ENCODE measurements around the gene COL4A6.

The COL4A6 gene

DNA sequence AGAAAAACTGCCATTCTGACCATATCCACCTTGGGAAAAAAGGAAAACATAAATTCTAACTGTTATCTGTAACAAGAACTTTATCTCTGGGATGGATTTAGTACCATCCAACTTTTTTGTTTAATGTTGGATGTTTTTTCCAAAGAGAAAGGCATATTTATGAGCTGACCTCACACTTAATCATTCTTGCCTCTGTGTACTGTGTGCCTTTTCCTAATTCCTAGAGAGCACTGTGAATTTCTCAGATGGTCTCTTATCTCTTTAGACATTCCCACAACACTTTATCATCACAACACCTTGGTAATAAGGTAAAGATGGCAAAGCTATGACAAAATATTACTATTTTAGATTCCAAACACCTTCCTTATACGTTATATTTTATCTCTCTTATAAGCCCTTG, 126.2 kb downstream of the COL4A6 start:
- no peak for ATAC-seq
- TF ChIP-seq BACH2 (CRISPR knock-in tag; IDR thresholded peaks at IDR 0.05; ENCODE audit: borderline replicate concordance) (no peak), ESRRG (CRISPR knock-in tag; IDR thresholded peaks at IDR 0.05) (no peak), ZNF70 (CRISPR knock-in tag; IDR thresholded peaks at IDR 0.05) (no peak), ARNTL (CRISPR knock-in tag; IDR thresholded peaks at IDR 0.05; ENCODE audit: borderline replicate concordance, low read depth) (no peak), SNAI2 (CRISPR knock-in tag; IDR thresholded peaks at IDR 0.05) (no peak), ZNF565 (CRISPR knock-in tag; conservative IDR thresholded peaks at IDR 0.05; ENCODE audit: low read depth) (no peak), GLIS3 (CRISPR knock-in tag; IDR thresholded peaks at IDR 0.05) (no peak)
- TF ChIP-seq, protein P1, sequence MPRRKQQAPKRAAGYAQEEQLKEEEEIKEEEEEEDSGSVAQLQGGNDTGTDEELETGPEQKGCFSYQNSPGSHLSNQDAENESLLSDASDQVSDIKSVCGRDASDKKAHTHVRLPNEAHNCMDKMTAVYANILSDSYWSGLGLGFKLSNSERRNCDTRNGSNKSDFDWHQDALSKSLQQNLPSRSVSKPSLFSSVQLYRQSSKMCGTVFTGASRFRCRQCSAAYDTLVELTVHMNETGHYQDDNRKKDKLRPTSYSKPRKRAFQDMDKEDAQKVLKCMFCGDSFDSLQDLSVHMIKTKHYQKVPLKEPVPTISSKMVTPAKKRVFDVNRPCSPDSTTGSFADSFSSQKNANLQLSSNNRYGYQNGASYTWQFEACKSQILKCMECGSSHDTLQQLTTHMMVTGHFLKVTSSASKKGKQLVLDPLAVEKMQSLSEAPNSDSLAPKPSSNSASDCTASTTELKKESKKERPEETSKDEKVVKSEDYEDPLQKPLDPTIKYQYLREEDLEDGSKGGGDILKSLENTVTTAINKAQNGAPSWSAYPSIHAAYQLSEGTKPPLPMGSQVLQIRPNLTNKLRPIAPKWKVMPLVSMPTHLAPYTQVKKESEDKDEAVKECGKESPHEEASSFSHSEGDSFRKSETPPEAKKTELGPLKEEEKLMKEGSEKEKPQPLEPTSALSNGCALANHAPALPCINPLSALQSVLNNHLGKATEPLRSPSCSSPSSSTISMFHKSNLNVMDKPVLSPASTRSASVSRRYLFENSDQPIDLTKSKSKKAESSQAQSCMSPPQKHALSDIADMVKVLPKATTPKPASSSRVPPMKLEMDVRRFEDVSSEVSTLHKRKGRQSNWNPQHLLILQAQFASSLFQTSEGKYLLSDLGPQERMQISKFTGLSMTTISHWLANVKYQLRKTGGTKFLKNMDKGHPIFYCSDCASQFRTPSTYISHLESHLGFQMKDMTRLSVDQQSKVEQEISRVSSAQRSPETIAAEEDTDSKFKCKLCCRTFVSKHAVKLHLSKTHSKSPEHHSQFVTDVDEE (CRISPR knock-in tag; IDR thresholded peaks at IDR 0.05), result no peak
- TF ChIP-seq, protein P2, sequence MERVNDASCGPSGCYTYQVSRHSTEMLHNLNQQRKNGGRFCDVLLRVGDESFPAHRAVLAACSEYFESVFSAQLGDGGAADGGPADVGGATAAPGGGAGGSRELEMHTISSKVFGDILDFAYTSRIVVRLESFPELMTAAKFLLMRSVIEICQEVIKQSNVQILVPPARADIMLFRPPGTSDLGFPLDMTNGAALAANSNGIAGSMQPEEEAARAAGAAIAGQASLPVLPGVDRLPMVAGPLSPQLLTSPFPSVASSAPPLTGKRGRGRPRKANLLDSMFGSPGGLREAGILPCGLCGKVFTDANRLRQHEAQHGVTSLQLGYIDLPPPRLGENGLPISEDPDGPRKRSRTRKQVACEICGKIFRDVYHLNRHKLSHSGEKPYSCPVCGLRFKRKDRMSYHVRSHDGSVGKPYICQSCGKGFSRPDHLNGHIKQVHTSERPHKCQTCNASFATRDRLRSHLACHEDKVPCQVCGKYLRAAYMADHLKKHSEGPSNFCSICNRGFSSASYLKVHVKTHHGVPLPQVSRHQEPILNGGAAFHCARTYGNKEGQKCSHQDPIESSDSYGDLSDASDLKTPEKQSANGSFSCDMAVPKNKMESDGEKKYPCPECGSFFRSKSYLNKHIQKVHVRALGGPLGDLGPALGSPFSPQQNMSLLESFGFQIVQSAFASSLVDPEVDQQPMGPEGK (CRISPR knock-in tag; IDR thresholded peaks at IDR 0.05; ENCODE audit: borderline replicate concordance), result no peak
- TF ChIP-seq, protein P3, sequence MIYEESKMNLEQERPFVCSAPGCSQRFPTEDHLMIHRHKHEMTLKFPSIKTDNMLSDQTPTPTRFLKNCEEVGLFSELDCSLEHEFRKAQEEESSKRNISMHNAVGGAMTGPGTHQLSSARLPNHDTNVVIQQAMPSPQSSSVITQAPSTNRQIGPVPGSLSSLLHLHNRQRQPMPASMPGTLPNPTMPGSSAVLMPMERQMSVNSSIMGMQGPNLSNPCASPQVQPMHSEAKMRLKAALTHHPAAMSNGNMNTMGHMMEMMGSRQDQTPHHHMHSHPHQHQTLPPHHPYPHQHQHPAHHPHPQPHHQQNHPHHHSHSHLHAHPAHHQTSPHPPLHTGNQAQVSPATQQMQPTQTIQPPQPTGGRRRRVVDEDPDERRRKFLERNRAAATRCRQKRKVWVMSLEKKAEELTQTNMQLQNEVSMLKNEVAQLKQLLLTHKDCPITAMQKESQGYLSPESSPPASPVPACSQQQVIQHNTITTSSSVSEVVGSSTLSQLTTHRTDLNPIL (CRISPR knock-in tag; IDR thresholded peaks at IDR 0.05; ENCODE audit: low read depth), result no peak

DNA sequence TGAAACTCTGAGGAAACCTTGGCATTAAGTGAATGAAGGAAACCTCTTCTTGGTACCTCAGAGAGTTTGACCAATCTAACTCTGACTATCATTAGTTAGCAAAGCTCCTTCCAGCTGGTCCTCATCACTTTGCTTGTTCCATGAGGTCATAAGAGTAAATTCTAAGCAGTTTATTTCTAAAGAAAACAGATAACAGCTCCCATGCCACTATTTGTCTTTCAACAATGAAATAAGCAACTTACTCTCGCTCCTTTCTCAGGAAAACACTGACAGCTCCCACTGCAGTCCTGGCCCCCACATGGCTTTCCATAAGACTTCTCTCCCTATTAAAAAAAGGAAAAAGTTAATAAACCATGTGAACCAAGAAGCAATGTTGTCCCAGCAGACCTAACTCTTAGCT, 127.7 kb downstream of the COL4A6 start:
- ATAC-seq, result no peak
- TF ChIP-seq ZNF70 (CRISPR knock-in tag; IDR thresholded peaks at IDR 0.05), result no peak
- no peak for TF ChIP-seq ZFP30 (CRISPR knock-in tag; IDR thresholded peaks at IDR 0.05)
- no peak for TF ChIP-seq PPARA (CRISPR knock-in tag; IDR thresholded peaks at IDR 0.05; ENCODE audit: borderline replicate concordance)
- TF ChIP-seq CSDC2 (CRISPR knock-in tag; IDR thresholded peaks at IDR 0.05), result no peak
- TF ChIP-seq, protein P4, sequence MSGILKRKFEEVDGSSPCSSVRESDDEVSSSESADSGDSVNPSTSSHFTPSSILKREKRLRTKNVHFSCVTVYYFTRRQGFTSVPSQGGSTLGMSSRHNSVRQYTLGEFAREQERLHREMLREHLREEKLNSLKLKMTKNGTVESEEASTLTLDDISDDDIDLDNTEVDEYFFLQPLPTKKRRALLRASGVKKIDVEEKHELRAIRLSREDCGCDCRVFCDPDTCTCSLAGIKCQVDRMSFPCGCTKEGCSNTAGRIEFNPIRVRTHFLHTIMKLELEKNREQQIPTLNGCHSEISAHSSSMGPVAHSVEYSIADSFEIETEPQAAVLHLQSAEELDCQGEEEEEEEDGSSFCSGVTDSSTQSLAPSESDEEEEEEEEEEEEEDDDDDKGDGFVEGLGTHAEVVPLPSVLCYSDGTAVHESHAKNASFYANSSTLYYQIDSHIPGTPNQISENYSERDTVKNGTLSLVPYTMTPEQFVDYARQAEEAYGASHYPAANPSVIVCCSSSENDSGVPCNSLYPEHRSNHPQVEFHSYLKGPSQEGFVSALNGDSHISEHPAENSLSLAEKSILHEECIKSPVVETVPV (CRISPR knock-in tag; IDR thresholded peaks at IDR 0.05), result no peak
- no peak for TF ChIP-seq ESRRG (CRISPR knock-in tag; IDR thresholded peaks at IDR 0.05)
- TF ChIP-seq GLIS3 (CRISPR knock-in tag; IDR thresholded peaks at IDR 0.05), result no peak
- TF ChIP-seq TCF4 (CRISPR knock-in tag; IDR thresholded peaks at IDR 0.05; ENCODE audit: borderline replicate concordance), result no peak
- TF ChIP-seq, protein P1 (CRISPR knock-in tag; IDR thresholded peaks at IDR 0.05), result no peak
- TF ChIP-seq ARNTL (CRISPR knock-in tag; IDR thresholded peaks at IDR 0.05; ENCODE audit: borderline replicate concordance, low read depth), result no peak

DNA sequence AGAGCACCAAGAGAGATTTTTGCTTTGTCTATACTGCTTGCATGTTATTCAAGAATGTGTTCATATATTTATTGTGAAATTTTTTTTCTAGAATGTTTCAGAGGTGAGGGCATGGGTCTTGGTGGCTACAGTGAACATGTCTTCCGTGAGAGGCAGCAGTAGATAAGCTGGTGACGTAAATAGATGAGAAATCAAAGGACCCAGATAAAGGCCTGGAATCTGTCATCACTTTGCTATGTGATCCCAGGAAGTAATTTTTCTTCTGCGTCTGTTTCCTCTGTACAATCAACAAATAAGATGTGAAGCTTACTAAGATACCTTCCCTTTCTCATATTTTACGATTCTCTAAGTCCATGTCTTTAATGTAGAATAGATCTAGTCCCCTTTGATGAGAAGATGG, 129.1 kb downstream of the COL4A6 start:
- no peak for TF ChIP-seq ZC3H10 (CRISPR knock-in tag; IDR thresholded peaks at IDR 0.05)
- no peak for ATAC-seq
